ENCODE results near the gene CEP68.

CEP68 gene

GRCh38 chr2:65020943-65021528 is 35.2 kb upstream of the CEP68 start:
- TF ChIP-seq PAX5 (IDR thresholded peaks at IDR 0.05; ENCODE audit: insufficient read depth, low read length, severe bottlenecking) (no peak), POLR2AphosphoS5 (IDR thresholded peaks at IDR 0.05; ENCODE audit: low read depth, low read length) (no peak), POU2F2 (IDR thresholded peaks at IDR 0.05; ENCODE audit: low read depth, low read length) (no peak), TAF1 (IDR thresholded peaks at IDR 0.05; ENCODE audit: low read depth, low read length) (no peak), SPI1 (IDR thresholded peaks at IDR 0.05; ENCODE audit: low read depth, low read length) (no peak), POLR2A (IDR thresholded peaks at IDR 0.05; ENCODE audit: low read depth, low read length) (no peak)

GRCh38 chr2:65021709-65022108 is 34.5 kb upstream of the CEP68 start:
- DNase-seq (ENCODE audit: insufficient read length, low spot score) (no peak), FAIRE-seq (no peak)

More at GRCh38 chr2:65020943-65021528, 35.2 kb upstream of the CEP68 start:
- no peak for FAIRE-seq
- no peak for DNase-seq (ENCODE audit: insufficient read length, low spot score)

GRCh38 chr2:65022189-65022588 is 34.0 kb upstream of the CEP68 start:
- DNase-seq (ENCODE audit: insufficient read length, low spot score), result no peak
- TF ChIP-seq POLR2A (IDR thresholded peaks at IDR 0.05; ENCODE audit: low read depth, low read length) (no peak), TAF1 (IDR thresholded peaks at IDR 0.05; ENCODE audit: low read depth, low read length) (no peak), POU2F2 (IDR thresholded peaks at IDR 0.05; ENCODE audit: low read depth, low read length) (no peak), PAX5 (IDR thresholded peaks at IDR 0.05; ENCODE audit: insufficient read depth, low read length, severe bottlenecking) (no peak), SPI1 (IDR thresholded peaks at IDR 0.05; ENCODE audit: low read depth, low read length) (no peak), POLR2AphosphoS5 (IDR thresholded peaks at IDR 0.05; ENCODE audit: low read depth, low read length) (no peak)
- no peak for FAIRE-seq

More at GRCh38 chr2:65021709-65022108, 34.5 kb upstream of the CEP68 start:
- TF ChIP-seq SPI1 (IDR thresholded peaks at IDR 0.05; ENCODE audit: low read depth, low read length) (no peak), POLR2AphosphoS5 (IDR thresholded peaks at IDR 0.05; ENCODE audit: low read depth, low read length) (no peak), POU2F2 (IDR thresholded peaks at IDR 0.05; ENCODE audit: low read depth, low read length) (no peak), PAX5 (IDR thresholded peaks at IDR 0.05; ENCODE audit: insufficient read depth, low read length, severe bottlenecking) (no peak), TAF1 (IDR thresholded peaks at IDR 0.05; ENCODE audit: low read depth, low read length) (no peak)

- FAIRE-seq (no peak), DNase-seq (ENCODE audit: insufficient read length, low spot score) (no peak)
- no peak; the same call in 1 of the 2 replicates for TF ChIP-seq POLR2AphosphoS5 (IDR thresholded peaks at IDR 0.05; ENCODE audit: low read depth, low read length)
- TF ChIP-seq POU2F2 (IDR thresholded peaks at IDR 0.05; ENCODE audit: low read depth, low read length), result no peak
- no peak for TF ChIP-seq TAF1 (IDR thresholded peaks at IDR 0.05; ENCODE audit: low read depth, low read length)
- TF ChIP-seq PAX5 (IDR thresholded peaks at IDR 0.05; ENCODE audit: insufficient read depth, low read length, severe bottlenecking), result no peak
- no peak for TF ChIP-seq POLR2A (IDR thresholded peaks at IDR 0.05; ENCODE audit: low read depth, low read length)
Observed at GRCh38 chr2:65023742-65024141, 32.5 kb upstream of the CEP68 start.

- no peak for DNase-seq (ENCODE audit: insufficient read length, low spot score)
- FAIRE-seq, result no peak
- no peak for TF ChIP-seq POU2F2 (IDR thresholded peaks at IDR 0.05; ENCODE audit: low read depth, low read length)
- no peak for TF ChIP-seq PAX5 (IDR thresholded peaks at IDR 0.05; ENCODE audit: insufficient read depth, low read length, severe bottlenecking)
- no peak for TF ChIP-seq TAF1 (IDR thresholded peaks at IDR 0.05; ENCODE audit: low read depth, low read length)
- no peak for TF ChIP-seq POLR2A (IDR thresholded peaks at IDR 0.05; ENCODE audit: low read depth, low read length)
- TF ChIP-seq POLR2AphosphoS5 (IDR thresholded peaks at IDR 0.05; ENCODE audit: low read depth, low read length), result no peak
- TF ChIP-seq SPI1 (IDR thresholded peaks at IDR 0.05; ENCODE audit: low read depth, low read length), result no peak
Observed at GRCh38 chr2:65024149-65024829, 31.9 kb upstream of the CEP68 start.

GRCh38 chr2:65025453-65026123 is 30.6 kb upstream of the CEP68 start:
- DNase-seq (ENCODE audit: insufficient read length, low spot score) (no peak), FAIRE-seq (peak; percentile 63)
- TF ChIP-seq POU2F2 (IDR thresholded peaks at IDR 0.05; ENCODE audit: low read depth, low read length) (no peak), POLR2AphosphoS5 (IDR thresholded peaks at IDR 0.05; ENCODE audit: low read depth, low read length) (no peak), SPI1 (IDR thresholded peaks at IDR 0.05; ENCODE audit: low read depth, low read length) (no peak), PAX5 (IDR thresholded peaks at IDR 0.05; ENCODE audit: insufficient read depth, low read length, severe bottlenecking) (no peak), TAF1 (IDR thresholded peaks at IDR 0.05; ENCODE audit: low read depth, low read length) (no peak), POLR2A (IDR thresholded peaks at IDR 0.05; ENCODE audit: low read depth, low read length) (no peak)

GRCh38 chr2:65026154-65026553 is 30.1 kb upstream of the CEP68 start:
- DNase-seq (ENCODE audit: insufficient read length, low spot score), result no peak
- no peak for TF ChIP-seq SPI1 (IDR thresholded peaks at IDR 0.05; ENCODE audit: low read depth, low read length)
- no peak for TF ChIP-seq PAX5 (IDR thresholded peaks at IDR 0.05; ENCODE audit: insufficient read depth, low read length, severe bottlenecking)
- no peak for TF ChIP-seq POU2F2 (IDR thresholded peaks at IDR 0.05; ENCODE audit: low read depth, low read length)
- TF ChIP-seq POLR2AphosphoS5 (IDR thresholded peaks at IDR 0.05; ENCODE audit: low read depth, low read length), result no peak
- no peak for TF ChIP-seq POLR2A (IDR thresholded peaks at IDR 0.05; ENCODE audit: low read depth, low read length)
- TF ChIP-seq TAF1 (IDR thresholded peaks at IDR 0.05; ENCODE audit: low read depth, low read length), result no peak
- no peak for FAIRE-seq

GRCh38 chr2:65026704-65027464 is 29.3 kb upstream of the CEP68 start:
- DNase-seq (ENCODE audit: insufficient read length, low spot score), result no peak
- FAIRE-seq, result peak; percentile 62
- TF ChIP-seq SPI1 (IDR thresholded peaks at IDR 0.05; ENCODE audit: low read depth, low read length), result peak; percentile 81
- no peak for TF ChIP-seq POU2F2 (IDR thresholded peaks at IDR 0.05; ENCODE audit: low read depth, low read length)

Data from GM12891 (cell line).